Osteoblast (primary cell): ENCODE results near the gene TNFRSF1B. TPM values are rescaled to one million over a fixed set of nuclear protein-coding genes. Genes with fewer than 3 reads are reported as not detected.

Experiments
- DNase-seq: peaks from one replicate; pipeline ENCODE4 v3.0.0; 2011; ENCODE audit warnings: low spot score, mixed read lengths; ENCODE audit not compliant: insufficient read length; ENCODE audit errors: missing footprints
- H2AFZ ChIP-seq: 2 replicates; pipeline ENCODE4 v1.6.0; 2011; ENCODE audit warnings: mild to moderate bottlenecking, low read length
- H3K27ac ChIP-seq: 2 replicates; pipeline ENCODE4 v1.5.1; 2011; ENCODE audit warnings: mild to moderate bottlenecking, low read depth, low read length, moderate library complexity
- H3K27me3 ChIP-seq: 2 replicates; pipeline ENCODE4 v1.6.0; 2012; ENCODE audit warnings: mild to moderate bottlenecking, control low read depth, inconsistent platforms, low read length, moderate library complexity; ENCODE audit not compliant: insufficient read depth
- H3K36me3 ChIP-seq: 2 replicates; pipeline ENCODE4 v1.5.1; 2011; ENCODE audit warnings: mild to moderate bottlenecking, low read length, control low read depth, moderate library complexity; ENCODE audit not compliant: insufficient read depth
- H3K4me1 ChIP-seq: 2 replicates; pipeline ENCODE4 v1.5.1; 2011; ENCODE audit warnings: mild to moderate bottlenecking, low read length, control low read depth, moderate library complexity; ENCODE audit not compliant: insufficient read depth
- H3K4me2 ChIP-seq: 2 replicates; pipeline ENCODE4 v1.6.0; 2011; ENCODE audit warnings: mild to moderate bottlenecking, low read length; ENCODE audit not compliant: insufficient read depth
- H3K4me3 ChIP-seq: fragments of 200-600 bp; sonication (generic); 3 replicates; pipeline ENCODE4 v1.5.1; 2012; ENCODE audit warnings: mild to moderate bottlenecking, low read length, inconsistent platforms; ENCODE audit not compliant: insufficient read depth
- H3K79me2 ChIP-seq: 2 replicates; pipeline ENCODE4 v1.6.0; 2012; ENCODE audit warnings: mild to moderate bottlenecking, low read length, control low read depth, inconsistent platforms; ENCODE audit not compliant: insufficient read depth
- H3K9me3 ChIP-seq: 2 replicates; pipeline ENCODE4 v1.5.1; 2011; ENCODE audit warnings: low read depth, low read length, control low read depth
- H4K20me1 ChIP-seq: 2 replicates; pipeline ENCODE4 v1.6.0; 2012; ENCODE audit warnings: mild to moderate bottlenecking, low read length, control low read depth; ENCODE audit not compliant: insufficient read depth
- total RNA-seq: library from RNA; depleted of rRNA; stranded (reverse); fragments of >200 nt; gene quantifications from 2 replicates; pipeline ENCODE4 v1.2.3, GENCODE V29; 2012
- TF ChIP-seq, protein P1 (sequence below): IDR thresholded peaks from 2 replicates; pipeline ENCODE4 v1.5.1; 2011; ENCODE audit warnings: mild to moderate bottlenecking, low read depth, low read length, moderate library complexity; ENCODE audit errors: extremely low read depth

TNFRSF1B gene
- total RNA-seq, 1 donor, result 12.7 TPM

DNA sequence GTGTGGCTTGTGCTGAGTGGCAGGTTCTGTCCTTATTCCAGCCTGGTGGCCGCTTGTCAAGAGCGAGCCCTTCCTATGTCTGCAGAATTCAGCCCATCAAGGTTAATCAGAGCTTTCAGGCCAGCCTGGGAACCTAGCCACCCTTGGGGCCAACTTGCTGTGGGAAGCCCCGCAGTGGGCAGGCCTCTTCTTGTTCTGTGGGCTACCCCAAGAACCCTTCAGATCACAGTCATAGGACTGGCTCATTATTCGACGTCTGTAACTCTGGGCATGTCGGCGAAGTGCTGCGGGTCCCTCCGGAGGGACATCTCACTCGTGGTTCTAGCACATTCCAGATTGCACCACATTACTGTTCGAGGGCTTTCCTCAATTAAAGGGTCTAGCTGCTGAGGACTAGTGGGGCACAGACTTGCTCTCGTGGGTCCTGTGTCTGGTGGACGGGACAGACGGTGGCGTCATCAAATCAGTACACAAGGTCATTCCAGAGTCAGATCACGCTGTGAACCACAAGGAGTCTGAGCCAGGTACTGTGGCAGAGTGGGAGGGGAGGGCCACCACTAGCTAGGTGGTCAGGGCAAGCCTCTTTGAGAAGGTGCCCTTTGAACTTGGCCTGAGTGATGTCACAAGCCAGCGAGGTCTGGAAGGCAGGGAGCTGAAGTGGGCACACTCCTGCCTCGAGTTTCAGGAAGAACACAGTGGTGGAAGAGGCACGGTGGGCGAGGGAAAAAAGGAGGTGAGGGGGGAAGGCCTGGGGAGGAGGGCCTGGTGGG is 20.3 kb upstream of the TNFRSF1B start:
- no peak overlapping the region for H2AFZ ChIP-seq
- no peak overlapping the region for H3K27ac ChIP-seq
- no peaks in the 10 kb centered on the region for H3K36me3 ChIP-seq
- DNase-seq, result peak; percentile 41
- H3K4me1 ChIP-seq, result peaks cover 31% of the 10 kb centered on the region
- no peak overlapping the region for H3K4me3 ChIP-seq
- H4K20me1 ChIP-seq, result no peaks in the 10 kb centered on the region
- no peaks in the 10 kb centered on the region for H3K27me3 ChIP-seq
- TF ChIP-seq, protein P1, sequence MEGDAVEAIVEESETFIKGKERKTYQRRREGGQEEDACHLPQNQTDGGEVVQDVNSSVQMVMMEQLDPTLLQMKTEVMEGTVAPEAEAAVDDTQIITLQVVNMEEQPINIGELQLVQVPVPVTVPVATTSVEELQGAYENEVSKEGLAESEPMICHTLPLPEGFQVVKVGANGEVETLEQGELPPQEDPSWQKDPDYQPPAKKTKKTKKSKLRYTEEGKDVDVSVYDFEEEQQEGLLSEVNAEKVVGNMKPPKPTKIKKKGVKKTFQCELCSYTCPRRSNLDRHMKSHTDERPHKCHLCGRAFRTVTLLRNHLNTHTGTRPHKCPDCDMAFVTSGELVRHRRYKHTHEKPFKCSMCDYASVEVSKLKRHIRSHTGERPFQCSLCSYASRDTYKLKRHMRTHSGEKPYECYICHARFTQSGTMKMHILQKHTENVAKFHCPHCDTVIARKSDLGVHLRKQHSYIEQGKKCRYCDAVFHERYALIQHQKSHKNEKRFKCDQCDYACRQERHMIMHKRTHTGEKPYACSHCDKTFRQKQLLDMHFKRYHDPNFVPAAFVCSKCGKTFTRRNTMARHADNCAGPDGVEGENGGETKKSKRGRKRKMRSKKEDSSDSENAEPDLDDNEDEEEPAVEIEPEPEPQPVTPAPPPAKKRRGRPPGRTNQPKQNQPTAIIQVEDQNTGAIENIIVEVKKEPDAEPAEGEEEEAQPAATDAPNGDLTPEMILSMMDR, result no peak
- no peak overlapping the region for H3K4me2 ChIP-seq
- no peaks in the 10 kb centered on the region for H3K79me2 ChIP-seq
- peaks cover 3% of the 10 kb centered on the region for H3K9me3 ChIP-seq

DNA sequence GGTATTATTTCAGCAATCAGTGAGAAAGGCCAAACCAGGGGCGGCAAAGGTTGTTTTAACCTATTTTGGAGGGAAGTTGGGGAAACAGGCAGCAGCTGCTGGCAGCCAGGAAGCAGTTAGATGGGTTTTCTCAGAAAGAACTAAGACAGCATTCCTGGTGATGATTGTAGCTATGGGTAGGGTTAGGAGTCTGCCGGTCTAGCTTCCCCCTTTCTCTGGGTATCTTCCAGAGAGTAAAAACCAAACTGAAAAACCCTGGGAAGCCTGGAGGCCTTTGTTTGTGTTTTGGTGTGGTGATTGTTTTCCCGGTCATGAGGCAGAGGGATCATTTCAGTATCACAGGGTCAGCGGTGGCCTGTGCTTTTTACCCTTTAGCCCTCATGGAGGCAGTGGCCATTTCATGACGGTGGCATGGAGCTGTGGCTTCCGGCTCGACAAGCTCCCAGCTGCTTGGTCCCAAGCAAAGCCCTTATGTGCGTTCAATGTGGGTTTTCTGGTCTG is 19.5 kb upstream of the TNFRSF1B start:
- Histone ChIP-seq H3K4me2 (no peak overlapping the region), H3K4me3 (no peak overlapping the region), H3K27ac (no peak overlapping the region), H3K27me3 (no peaks in the 10 kb centered on the region), H4K20me1 (no peaks in the 10 kb centered on the region), H3K4me1 (peaks cover 31% of the 10 kb centered on the region), H3K9me3 (peaks cover 3% of the 10 kb centered on the region), H3K79me2 (no peaks in the 10 kb centered on the region), H2AFZ (peak overlapping the region; percentile 69), H3K36me3 (no peaks in the 10 kb centered on the region)
- peak; percentile 66 for DNase-seq
- TF ChIP-seq, protein P1, result no peak

DNA sequence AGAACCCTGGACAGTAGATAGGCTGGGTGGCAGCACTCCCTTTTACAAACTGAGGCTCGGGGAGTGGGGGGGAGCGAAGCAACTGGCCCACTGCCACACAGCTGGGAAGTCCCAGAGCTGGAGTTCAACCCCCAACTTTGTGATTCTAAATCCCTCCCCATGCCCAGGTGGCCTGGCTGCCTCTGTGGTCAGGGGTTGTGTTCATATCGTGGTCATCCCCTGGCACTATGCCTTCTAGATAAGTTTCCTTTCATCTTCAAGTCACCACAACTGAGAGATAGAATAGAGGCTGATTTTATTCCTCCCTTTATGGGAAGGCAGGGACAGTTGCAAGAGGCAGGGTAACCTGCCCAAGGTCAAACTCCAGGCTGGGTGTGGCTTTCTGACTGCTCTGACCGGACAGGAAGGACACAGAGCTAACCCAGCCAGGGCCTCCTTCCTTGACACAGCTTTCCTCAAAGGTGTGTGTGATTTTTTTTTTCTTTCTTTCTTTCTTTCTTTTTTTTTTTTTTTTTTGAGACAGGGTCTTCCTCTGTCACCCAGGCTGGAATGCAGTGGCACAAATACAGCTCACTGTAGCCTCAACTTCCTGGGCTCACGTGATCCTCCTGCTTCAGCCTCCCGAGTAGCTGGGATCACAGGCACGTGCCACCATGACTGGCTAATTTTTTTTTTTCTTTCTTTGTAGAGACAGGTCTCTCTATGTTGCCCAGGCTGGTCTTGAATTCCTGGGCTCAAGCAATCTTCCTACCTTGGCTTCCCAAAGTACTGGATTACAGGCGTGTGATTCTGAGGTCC is 18.4 kb upstream of the TNFRSF1B start:
- no peaks in the 10 kb centered on the region for H3K27me3 ChIP-seq
- TF ChIP-seq, protein P1, result no peak
- DNase-seq, result no peak
- no peak overlapping the region for H3K4me3 ChIP-seq
- H3K27ac ChIP-seq, result no peak overlapping the region
- H2AFZ ChIP-seq, result no peak overlapping the region
- H3K4me2 ChIP-seq, result no peak overlapping the region
- no peaks in the 10 kb centered on the region for H3K79me2 ChIP-seq
- no peaks in the 10 kb centered on the region for H4K20me1 ChIP-seq
- peaks cover 37% of the 10 kb centered on the region for H3K4me1 ChIP-seq
- H3K36me3 ChIP-seq, result no peaks in the 10 kb centered on the region
- H3K9me3 ChIP-seq, result peaks cover 3% of the 10 kb centered on the region
